Stimulated activated CD8-positive, alpha-beta memory T cell treated with anti-CD3 and anti-CD28 coated beads, Interleukin-12 subunit alpha, Interleukin-12 subunit beta, amount 100 ng/mL, for 1 hour (primary cell): Measurements from ENCODE around the gene EMID1.

ENCODE experiments used
- DNase-seq: peaks from one replicate; pipeline ENCODE4 v3.0.0-alpha.2; 2020; ENCODE audit warnings: low read depth

EMID1 gene

GRCh38 chr22:29195118-29195963 lies 10.4 kb upstream of the EMID1 start:
- no peak for DNase-seq

GRCh38 chr22:29195964-29196666 lies 9.6 kb upstream of the EMID1 start:
- no peak for DNase-seq

GRCh38 chr22:29197096-29197495 lies 8.6 kb upstream of the EMID1 start:
- no peak for DNase-seq

- no peak for DNase-seq
Observed at GRCh38 chr22:29198240-29198639, 7.5 kb upstream of the EMID1 start.

- no peak for DNase-seq
Observed at GRCh38 chr22:29199702-29200400, 5.8 kb upstream of the EMID1 start.

- DNase-seq, result no peak
Observed at GRCh38 chr22:29200901-29201300, 4.8 kb upstream of the EMID1 start.

GRCh38 chr22:29201782-29202181 lies 3.9 kb upstream of the EMID1 start:
- no peak for DNase-seq

- DNase-seq, result peak; percentile 30
Observed at GRCh38 chr22:29202212-29203192, 3.2 kb upstream of the EMID1 start.

- DNase-seq, result no peak
Observed at GRCh38 chr22:29203488-29204454, 1.9 kb upstream of the EMID1 start.

- DNase-seq, result no peak
Observed at GRCh38 chr22:29204455-29205183, 1.1 kb upstream of the EMID1 start.

- no peak for DNase-seq
Observed at GRCh38 chr22:29205252-29205593, 473 bp upstream of the EMID1 start.

- no peak for DNase-seq
Observed at GRCh38 chr22:29206372-29207242, 911 bp downstream of the EMID1 start.

GRCh38 chr22:29207243-29207550 lies 1.5 kb downstream of the EMID1 start:
- DNase-seq, result no peak

GRCh38 chr22:29207562-29208501 lies 2.1 kb downstream of the EMID1 start:
- no peak for DNase-seq

GRCh38 chr22:29208502-29208862 lies 2.8 kb downstream of the EMID1 start:
- no peak for DNase-seq

- no peak for DNase-seq
Observed at GRCh38 chr22:29208879-29209623, 3.4 kb downstream of the EMID1 start.

- DNase-seq, result no peak
Observed at GRCh38 chr22:29209624-29209929, 3.9 kb downstream of the EMID1 start.
